Stimulated activated CD4-positive, alpha-beta T cell treated with anti-CD3 and anti-CD28 coated beads, TNF-alpha, amount 100 ng/mL, for 48 hours (primary cell): ENCODE measurements around the gene C12orf57.

Experiments used
- DNase-seq, 3 donors: peaks; one replicate each; pipeline ENCODE4 v3.0.0-alpha.2; 2020; ENCODE audit warnings: low read depth in 3 of 3

The C12orf57 gene

DNA sequence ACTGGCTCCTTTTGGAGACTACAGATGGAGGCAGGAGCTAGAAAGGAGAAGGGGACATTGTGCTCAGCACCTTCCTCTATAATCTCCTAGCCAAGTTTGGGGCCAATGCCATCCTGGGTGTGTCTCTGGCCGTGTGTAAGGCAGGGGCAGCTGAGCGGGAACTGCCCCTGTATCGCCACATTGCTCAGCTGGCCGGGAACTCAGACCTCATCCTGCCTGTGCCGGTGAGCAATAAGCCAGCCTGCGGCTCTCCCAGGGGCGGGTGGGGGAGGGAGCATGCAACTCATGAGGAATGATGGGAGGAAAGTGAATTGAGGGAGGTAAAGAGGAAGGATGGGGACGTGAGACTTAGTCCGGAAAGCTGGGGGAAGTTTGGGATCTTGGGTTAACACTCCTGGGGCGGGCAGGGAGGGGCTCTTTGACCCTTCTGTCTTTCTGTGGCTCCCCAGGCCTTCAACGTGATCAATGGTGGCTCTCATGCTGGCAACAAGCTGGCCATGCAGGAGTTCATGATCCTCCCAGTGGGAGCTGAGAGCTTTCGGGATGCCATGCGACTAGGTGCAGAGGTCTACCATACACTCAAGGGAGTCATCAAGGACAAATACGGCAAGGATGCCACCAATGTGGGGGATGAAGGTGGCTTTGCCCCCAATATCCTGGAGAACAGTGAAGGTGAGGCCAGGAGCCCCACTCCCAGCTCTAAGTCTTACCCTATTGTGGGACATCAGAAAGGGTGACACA is 26.2 kb upstream of the C12orf57 start:
- DNase-seq, result no peak

DNA sequence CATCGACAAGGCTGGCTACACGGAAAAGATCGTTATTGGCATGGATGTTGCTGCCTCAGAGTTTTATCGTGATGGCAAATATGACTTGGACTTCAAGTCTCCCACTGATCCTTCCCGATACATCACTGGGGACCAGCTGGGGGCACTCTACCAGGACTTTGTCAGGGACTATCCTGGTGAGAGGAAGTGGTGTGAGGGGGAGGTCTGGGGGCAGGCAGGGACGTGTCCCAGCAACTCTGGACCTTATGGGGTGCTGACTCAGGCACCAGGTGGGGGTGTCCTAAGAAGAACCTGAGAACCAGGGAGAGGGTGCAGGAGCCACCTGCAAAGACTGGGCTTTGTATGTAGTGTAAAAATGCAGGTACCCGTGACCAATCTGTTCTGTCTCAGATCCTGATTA is 24.2 kb upstream of the C12orf57 start:
- no peak for DNase-seq

DNA sequence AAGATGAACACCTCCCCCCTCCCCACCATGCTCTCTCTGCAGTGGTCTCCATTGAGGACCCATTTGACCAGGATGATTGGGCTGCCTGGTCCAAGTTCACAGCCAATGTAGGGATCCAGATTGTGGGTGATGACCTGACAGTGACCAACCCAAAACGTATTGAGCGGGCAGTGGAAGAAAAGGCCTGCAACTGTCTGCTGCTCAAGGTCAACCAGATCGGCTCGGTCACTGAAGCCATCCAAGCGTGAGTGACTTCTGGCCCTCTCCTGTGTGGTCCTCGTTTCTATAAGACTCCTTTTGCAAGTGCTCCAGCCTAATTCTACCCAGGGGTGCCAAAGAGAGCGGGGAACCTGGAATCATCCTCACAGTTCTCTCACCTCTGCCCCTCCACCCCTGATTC is 22.3 kb upstream of the C12orf57 start:
- no peak for DNase-seq

DNA sequence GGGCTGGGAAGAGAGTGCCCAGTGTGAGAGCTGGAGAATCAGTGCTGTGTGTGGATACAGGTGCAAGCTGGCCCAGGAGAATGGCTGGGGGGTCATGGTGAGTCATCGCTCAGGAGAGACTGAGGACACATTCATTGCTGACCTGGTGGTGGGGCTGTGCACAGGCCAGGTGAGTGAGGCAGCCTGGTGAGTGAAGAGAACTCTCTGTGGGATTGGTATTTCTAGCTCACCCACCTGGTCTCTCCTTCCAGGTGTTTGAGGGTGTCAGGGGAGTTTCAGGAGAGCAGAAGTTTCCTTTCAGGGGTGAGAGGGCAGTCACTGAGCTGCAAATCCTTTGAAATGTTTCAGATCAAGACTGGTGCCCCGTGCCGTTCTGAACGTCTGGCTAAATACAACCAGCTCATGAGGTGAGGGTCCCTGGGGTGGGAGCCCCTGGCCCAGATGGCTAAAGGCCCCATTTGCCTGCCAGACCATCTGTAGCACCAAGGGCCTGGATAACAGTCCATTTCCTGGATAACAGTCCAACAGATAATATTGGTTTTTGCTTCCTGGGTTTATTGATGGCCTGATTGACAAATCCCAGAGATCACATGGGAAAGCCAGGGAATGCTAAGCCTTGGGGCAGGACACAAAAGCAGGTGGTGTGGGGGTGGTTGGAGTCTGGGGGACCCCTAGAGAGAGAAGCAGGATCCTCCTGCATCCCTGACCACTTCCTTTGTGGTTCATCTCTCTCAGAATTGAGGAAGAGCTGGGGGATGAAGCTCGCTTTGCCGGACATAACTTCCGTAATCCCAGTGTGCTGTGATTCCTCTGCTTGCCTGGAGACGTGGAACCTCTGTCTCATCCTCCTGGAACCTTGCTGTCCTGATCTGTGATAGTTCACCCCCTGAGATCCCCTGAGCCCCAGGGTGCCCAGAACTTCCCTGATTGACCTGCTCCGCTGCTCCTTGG is 21.6 kb upstream of the C12orf57 start:
- DNase-seq, result no peak

DNA sequence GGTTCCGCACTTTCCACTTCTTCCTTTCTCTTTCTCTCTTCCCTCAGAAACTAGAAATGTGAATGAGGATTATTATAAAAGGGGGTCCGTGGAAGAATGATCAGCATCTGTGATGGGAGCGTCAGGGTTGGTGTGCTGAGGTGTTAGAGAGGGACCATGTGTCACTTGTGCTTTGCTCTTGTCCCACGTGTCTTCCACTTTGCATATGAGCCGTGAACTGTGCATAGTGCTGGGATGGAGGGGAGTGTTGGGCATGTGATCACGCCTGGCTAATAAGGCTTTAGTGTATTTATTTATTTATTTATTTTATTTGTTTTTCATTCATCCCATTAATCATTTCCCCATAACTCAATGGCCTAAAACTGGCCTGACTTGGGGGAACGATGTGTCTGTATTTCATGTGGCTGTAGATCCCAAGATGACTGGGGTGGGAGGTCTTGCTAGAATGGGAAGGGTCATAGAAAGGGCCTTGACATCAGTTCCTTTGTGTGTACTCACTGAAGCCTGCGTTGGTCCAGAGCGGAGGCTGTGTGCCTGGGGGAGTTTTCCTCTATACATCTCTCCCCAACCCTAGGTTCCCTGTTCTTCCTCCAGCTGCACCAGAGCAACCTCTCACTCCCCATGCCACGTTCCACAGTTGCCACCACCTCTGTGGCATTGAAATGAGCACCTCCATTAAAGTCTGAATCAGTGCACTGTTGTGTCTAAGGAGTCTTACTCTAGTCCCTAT is 20.7 kb upstream of the C12orf57 start:
- no peak for DNase-seq

DNA sequence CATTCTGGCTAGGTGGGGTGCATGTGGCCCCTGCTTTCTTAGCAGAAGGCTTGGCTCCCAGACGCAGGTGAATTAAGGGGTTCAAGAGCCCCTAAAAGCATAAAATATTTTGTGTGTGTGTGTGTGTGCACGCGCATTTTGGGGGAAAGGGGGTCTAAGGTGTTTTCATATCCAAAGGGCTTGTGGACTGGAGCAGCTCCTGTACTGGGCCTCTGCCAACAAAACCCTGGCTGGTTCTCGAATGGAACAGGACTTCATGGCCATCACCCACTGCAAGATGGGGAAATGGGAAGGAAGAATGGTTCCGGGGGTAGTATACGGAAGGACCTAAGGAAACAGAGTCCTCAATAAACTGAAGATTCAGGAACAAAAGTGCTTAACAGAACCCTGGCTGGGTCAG is 20.0 kb upstream of the C12orf57 start:
- no peak for DNase-seq

DNA sequence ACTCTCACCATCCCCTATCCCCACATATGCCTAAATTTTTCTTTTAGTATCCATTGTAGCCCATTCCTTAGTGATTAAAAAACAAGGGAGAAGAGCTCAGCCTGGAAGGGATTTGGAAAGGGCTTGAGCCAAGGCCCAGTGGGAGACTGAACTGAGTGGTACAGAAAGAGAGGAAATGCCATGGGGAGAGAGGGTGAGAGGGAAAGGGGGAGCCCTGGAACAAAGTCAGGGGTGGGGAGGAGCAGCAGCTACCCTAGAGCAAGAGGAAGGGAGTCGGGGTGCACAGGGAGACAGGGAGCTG is 18.6 kb upstream of the C12orf57 start:
- no peak for DNase-seq

DNA sequence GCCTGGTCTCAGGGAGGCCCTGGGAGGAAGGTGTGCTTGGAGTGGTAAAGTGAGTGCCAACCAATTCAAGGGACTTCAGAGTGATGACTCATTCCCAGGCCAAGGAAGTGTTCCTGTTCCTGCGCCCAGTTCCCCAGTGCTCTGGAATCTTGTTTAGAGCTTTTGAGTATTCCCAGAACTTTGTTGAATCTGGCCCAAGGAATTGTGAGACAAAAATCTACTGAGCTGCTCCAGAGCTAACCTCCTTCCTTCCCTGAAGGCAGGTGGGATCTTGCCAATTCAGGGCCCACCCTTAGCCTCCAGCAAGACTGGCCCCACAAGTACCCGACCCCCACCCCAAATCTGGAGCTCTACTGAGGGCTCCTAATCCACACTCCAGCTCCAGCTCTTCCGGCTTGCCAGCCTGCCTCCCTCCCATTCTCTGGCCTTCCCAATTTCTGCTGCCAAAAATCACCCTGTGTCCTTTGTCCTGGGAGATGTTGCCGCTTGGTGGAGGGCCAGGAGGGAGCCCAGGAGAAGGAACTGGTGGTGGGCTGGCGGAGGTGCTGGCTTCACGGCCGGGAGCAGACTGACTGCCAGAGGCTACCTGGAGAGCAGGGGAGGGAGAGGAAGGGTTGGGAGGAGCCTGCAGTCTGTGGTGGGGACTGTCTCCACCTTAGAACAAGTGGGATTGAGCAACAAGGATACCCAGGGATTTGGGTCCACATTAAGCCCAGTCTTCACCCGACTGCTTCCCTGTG is 18.1 kb upstream of the C12orf57 start:
- no peak for DNase-seq

DNA sequence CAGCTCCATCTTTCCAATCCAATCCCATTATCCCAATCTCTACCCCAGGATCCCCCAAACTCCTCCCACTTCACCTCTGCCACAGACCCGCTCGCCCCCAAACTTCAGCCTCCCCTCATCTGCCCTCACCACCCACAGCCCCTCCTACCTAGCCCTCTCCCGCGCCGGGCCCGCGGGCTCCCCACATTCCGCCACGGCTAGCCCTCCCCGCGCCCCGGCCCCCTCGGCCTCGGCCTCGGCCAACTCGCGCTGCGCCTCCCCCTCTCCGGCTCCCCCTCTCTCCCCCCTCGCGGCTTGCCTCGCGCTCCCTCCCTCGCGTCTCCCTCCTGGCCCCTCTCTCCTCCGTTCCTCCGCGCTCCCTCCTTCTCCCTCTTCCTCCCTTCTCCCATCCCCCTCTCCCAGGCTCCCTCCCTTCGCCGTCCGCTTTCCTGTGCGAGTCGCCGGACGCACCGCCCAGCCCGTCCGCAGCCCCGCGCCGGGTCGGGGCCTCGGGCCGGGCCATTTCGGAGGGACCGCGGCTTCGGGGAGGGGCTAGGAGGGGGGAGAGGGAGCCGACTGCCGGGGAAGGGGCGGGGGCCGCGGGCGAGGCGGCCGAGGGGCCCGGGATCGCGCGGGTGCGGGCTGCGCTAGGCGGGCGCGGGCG is 16.3 kb upstream of the C12orf57 start, which contains the start of gene ATN1:
Gene ATN1 (plus strand): TSS at position 581 of the 643 bp plus-strand sequence. CDS start 6,043 bp downstream, outside the sequence.
- no peak for DNase-seq

DNA sequence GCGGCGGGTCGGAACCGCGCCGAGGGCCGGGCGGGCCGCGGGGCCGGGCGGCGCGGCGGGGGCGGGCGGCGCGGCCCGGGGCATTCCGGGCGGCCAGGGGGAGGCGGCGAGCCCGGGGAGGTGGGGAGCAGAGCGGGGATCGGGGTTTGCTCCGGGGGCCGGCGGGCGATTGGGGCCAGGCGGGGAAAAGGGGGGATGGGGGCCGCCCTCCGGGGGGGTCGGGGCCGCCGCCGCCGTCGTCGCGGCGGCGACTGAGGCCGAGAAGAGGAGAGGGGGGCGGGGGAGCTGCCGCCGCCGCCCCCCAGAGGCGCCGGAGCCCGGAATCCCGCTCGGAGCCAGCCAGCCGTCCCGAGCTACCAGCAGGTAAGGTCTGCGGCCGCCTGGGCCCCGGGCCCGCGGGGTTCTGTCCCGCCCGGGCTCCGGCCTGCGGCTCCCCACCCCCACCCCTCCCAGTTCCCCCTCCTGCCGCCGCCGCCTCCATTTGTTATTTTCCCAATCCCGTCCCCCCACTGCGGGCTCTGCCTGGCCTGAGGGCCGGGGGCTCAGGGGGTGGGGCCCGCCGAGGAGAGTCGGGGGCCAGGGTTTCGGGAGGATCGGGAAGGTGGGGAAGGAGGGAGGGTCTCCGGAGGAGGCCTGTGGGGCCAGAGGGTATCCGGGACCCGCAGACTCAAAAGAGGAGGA is 15.7 kb upstream of the C12orf57 start:
- DNase-seq, result no peak

DNA sequence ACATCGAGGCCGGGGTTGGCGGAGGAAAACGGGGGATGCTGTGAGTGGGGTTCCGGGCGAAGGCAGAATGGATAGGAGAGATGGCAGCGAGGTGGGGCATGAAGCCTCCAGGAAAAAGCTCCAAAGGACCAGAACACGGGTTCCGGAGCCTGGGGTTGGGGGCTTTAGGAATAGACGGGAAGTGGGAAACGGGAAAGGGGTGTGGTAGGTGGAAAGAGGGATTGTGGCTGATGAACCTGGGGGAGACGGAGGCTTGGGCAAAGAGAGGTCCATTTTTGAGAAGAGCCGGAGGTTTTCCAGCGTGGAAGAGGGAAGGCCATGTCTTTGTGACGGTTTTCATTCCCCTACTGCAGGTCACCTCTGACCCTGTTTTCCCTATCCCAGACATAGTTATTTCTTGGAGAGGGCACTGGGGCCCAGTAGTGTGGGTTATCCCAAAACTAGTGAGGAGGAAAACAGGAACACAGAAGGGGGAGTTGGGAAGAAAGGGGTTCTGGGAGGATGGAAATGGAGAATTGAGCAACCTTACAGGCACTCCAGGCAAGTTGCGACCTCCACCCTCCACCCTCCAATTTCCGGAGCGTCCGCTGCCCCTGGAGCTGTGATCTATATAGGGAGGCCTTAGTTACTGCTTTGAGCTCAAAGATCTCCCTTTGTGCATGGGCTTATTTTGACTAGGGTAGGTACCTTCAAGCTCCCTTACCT is 15.0 kb upstream of the C12orf57 start:
- DNase-seq, result no peak

DNA sequence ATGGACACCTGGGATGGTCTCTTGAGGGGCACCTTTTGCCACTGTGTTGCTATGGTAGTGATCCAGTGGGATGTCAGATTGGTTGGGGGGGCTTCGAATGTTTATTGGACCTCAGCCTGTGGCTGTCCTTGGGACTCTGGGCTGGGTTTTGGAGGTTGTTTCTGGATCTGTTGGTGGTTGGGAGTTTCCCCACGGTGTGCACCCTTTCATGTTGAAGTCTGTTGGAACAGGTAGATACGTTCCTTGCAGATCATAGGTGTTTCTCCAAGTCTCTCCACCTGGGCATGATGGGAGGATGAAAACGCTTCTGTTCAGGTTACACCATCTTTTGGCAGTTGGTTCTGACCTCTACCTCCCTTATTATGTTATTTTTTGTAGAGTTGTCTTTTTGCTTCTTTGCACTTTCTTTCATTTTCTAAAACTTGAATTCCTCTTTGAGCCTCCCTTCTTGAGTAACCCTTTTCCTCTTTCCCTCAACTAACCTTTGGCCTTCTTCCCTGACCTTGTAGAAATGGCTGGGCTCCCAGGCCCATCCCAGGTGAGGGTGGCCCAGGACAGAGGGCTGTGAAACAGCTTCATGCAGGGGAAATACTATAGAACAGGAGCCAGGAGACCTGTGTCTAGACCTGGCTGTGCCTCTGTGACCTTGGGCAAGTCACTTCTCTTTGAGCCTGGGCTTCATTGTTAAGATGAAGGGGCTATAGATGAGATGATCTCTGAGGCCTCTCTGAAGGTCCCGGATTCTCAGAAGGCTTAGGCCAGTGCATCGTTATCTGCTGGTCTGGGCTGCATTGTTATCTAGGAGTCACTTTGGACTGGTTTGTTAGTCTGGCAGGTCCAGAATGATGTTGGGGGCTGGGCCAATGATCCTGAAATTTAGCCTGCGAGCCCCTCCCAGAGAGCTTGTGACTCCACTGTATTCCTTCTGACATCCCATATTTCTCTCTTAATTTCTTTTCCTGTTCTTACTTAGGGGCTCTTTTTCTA is 14.1 kb upstream of the C12orf57 start:
- DNase-seq, result no peak

DNA sequence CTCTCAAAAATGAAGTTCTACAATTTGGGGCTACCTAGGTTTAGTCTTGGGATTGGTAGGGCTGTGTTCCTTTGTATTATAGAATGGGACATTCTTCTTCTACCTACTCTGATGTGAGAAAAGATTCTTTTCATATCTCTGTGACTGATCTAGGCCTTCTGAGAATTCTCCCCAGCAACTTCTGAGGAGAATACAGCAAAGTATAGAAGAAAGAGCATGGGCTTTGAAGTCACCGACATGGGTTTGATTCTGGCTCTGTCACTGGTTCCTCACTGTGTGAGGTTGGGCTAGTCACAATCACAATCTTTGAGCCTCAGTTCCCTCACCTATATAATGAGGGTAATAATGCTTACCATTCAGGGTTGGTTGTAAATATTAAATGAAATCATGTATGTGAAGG is 11.1 kb upstream of the C12orf57 start:
- no peak for DNase-seq

DNA sequence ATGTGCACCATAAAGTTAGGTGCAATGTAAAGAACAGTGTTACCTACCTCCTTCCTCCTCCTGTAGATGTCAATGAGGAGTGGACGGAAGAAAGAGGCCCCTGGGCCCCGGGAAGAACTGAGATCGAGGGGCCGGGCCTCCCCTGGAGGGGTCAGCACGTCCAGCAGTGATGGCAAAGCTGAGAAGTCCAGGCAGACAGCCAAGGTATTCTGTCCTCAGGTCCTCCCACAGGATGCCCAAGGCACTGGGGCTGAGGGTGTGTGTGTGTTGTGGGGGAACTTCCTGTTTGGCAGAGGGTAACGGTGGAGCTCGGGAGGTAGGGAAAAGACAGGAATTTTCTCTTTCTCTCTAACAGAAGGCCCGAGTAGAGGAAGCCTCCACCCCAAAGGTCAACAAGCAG is 9.7 kb upstream of the C12orf57 start:
- DNase-seq, result no peak

DNA sequence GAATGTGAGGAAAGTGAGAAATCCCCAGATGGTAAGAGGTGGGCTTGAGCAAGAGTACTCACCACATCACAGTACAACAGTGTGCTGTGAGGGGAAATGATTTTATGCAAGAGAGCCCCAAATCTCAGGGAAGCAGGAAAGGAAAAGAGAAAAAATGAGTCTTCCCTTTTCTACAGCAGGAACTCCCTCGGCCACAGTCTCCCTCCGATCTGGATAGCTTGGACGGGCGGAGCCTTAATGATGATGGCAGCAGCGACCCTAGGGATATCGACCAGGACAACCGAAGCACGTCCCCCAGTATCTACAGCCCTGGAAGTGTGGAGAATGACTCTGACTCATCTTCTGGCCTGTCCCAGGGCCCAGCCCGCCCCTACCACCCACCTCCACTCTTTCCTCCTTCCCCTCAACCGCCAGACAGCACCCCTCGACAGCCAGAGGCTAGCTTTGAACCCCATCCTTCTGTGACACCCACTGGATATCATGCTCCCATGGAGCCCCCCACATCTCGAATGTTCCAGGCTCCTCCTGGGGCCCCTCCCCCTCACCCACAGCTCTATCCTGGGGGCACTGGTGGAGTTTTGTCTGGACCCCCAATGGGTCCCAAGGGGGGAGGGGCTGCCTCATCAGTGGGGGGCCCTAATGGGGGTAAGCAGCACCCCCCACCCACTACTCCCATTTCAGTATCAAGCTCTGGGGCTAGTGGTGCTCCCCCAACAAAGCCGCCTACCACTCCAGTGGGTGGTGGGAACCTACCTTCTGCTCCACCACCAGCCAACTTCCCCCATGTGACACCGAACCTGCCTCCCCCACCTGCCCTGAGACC is 8.2 kb upstream of the C12orf57 start:
- DNase-seq, result no peak

DNA sequence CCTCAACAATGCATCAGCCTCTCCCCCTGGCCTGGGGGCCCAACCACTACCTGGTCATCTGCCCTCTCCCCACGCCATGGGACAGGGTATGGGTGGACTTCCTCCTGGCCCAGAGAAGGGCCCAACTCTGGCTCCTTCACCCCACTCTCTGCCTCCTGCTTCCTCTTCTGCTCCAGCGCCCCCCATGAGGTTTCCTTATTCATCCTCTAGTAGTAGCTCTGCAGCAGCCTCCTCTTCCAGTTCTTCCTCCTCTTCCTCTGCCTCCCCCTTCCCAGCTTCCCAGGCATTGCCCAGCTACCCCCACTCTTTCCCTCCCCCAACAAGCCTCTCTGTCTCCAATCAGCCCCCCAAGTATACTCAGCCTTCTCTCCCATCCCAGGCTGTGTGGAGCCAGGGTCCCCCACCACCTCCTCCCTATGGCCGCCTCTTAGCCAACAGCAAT is 7.6 kb upstream of the C12orf57 start:
- DNase-seq, result no peak

DNA sequence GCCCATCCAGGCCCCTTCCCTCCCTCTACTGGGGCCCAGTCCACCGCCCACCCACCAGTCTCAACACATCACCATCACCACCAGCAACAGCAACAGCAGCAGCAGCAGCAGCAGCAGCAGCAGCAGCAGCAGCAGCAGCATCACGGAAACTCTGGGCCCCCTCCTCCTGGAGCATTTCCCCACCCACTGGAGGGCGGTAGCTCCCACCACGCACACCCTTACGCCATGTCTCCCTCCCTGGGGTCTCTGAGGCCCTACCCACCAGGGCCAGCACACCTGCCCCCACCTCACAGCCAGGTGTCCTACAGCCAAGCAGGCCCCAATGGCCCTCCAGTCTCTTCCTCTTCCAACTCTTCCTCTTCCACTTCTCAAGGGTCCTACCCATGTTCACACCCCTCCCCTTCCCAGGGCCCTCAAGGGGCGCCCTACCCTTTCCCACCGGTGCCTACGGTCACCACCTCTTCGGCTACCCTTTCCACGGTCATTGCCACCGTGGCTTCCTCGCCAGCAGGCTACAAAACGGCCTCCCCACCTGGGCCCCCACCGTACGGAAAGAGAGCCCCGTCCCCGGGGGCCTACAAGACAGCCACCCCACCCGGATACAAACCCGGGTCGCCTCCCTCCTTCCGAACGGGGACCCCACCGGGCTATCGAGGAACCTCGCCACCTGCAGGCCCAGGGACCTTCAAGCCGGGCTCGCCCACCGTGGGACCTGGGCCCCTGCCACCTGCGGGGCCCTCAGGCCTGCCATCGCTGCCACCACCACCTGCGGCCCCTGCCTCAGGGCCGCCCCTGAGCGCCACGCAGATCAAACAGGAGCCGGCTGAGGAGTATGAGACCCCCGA is 7.0 kb upstream of the C12orf57 start:
- DNase-seq, result no peak
